Endothelial cell of umbilical vein (primary cell): ENCODE results near the gene TMEM204. TPM values are rescaled to one million over a fixed set of nuclear protein-coding genes. Genes with fewer than 3 reads are reported as not detected.

ENCODE experiments used
- BruUV-seq: library from RNA; stranded (reverse); fragments of 400-500 nt; replicated peaks from 2 replicates; lab custom pipeline; 2021; lab: Mats Ljungman, UMichigan
- CTCF ChIA-PET: fragments of 300-600, 350-600 bp; sonication (Branson Sonifier 250); formaldehyde crosslinking; loops from one replicate; lab custom pipeline; 2021; ENCODE audit warnings: antibody characterized with exemption, inconsistent platforms; lab: Charles Lee
- POLR2A ChIA-PET: fragments of 300-600, 350-600 bp; sonication (Branson Sonifier 250); formaldehyde crosslinking; loops from one replicate; lab custom pipeline; 2021; ENCODE audit warnings: antibody characterized with exemption, inconsistent platforms; lab: Charles Lee
- DNase-seq: peaks from one replicate; pipeline ENCODE4 v3.0.0-alpha.2; 2011; ENCODE audit warnings: low read depth, low spot score
- FAIRE-seq: peaks from 2 replicates; lab custom pipeline; 2011; peaks lifted over from hg19 to GRCh38; lab: Jason Lieb, UNC
- H2AFZ ChIP-seq: 2 replicates; pipeline ENCODE4 v1.6.0; 2012; ENCODE audit warnings: low read depth, low read length, control low read depth, inconsistent platforms
- H3K27ac ChIP-seq: 2 replicates; pipeline ENCODE4 v1.5.1; 2011; ENCODE audit warnings: low read depth, mild to moderate bottlenecking, control low read depth, low read length, moderate library complexity; ENCODE audit not compliant: insufficient read depth
- H3K27me3 ChIP-seq, 2 experiments: 2 replicates each; pipeline versions ENCODE4 v1.6.0 to v1.6.1; 2011; ENCODE audit warnings: low read length in 2 of 2, mixed read lengths in 1 of 2; ENCODE audit not compliant: control insufficient read depth in 2 of 2, insufficient read depth in 2 of 2
- H3K36me3 ChIP-seq, 2 experiments: 2 replicates in 1 of 2; 3 replicates in 1 of 2; pipeline ENCODE4 v1.5.1; 2011; ENCODE audit warnings: low read length in 2 of 2, mild to moderate bottlenecking in 1 of 2, moderate library complexity in 1 of 2; ENCODE audit not compliant: control insufficient read depth in 2 of 2, insufficient read depth in 2 of 2; ENCODE audit errors: extremely low read depth in 1 of 2
- H3K4me1 ChIP-seq: 3 replicates; pipeline ENCODE4 v1.5.1; 2011; ENCODE audit warnings: mild to moderate bottlenecking, low read length; ENCODE audit not compliant: control insufficient read depth, insufficient read depth; ENCODE audit errors: extremely low read depth
- H3K4me2 ChIP-seq: 2 replicates; pipeline ENCODE4 v1.6.1; 2011; ENCODE audit warnings: low read length, control low read depth, mixed read lengths; ENCODE audit not compliant: insufficient read depth
- H3K4me3 ChIP-seq, 3 experiments: fragments of 200-600 bp in 1 of 3; sonication (generic), shearing (Covaris generic) in 1 of 3; replicated peaks in 1 of 3; 2 replicates each; pipeline ENCODE4 v1.5.1; 2011 to 2016; ENCODE audit warnings: control low read depth in 3 of 3, low read length in 3 of 3, mild to moderate bottlenecking in 2 of 3, inconsistent platforms in 1 of 3, low read depth in 1 of 3, moderate library complexity in 1 of 3; ENCODE audit not compliant: insufficient read depth in 1 of 3
- H3K79me2 ChIP-seq: 2 replicates; pipeline ENCODE4 v1.6.0; 2012; ENCODE audit warnings: low read length, inconsistent platforms; ENCODE audit not compliant: control insufficient read depth, insufficient read depth
- H3K9ac ChIP-seq: replicated peaks from 2 replicates; pipeline ENCODE3; 2011; ENCODE audit warnings: low read length, control low read depth; ENCODE audit not compliant: insufficient read depth; ENCODE audit errors: extremely low read depth
- H3K9me1 ChIP-seq: replicated peaks from 3 replicates; pipeline ENCODE4 v1.6.0; 2011; ENCODE audit warnings: mild to moderate bottlenecking, low read length; ENCODE audit not compliant: control insufficient read depth, insufficient read depth; ENCODE audit errors: extremely low read depth
- H3K9me3 ChIP-seq: replicated peaks from 2 replicates; pipeline ENCODE4 v1.5.1; 2012; ENCODE audit warnings: low read length, inconsistent platforms; ENCODE audit not compliant: control insufficient read depth, insufficient read depth
- H4K20me1 ChIP-seq: replicated peaks from 2 replicates; pipeline ENCODE3; 2011; ENCODE audit warnings: mild to moderate bottlenecking, low read length; ENCODE audit not compliant: control insufficient read depth, insufficient read depth; ENCODE audit errors: extremely low read depth
- FOS ChIP-seq: IDR thresholded peaks from 2 replicates; pipeline ENCODE4 v1.6.1; 2011; ENCODE audit warnings: mild to moderate bottlenecking, low read length, moderate library complexity, borderline replicate concordance; ENCODE audit not compliant: insufficient read depth
- GATA2 ChIP-seq: IDR thresholded peaks from 2 replicates; pipeline ENCODE4 v1.7.0; 2011; ENCODE audit warnings: low read depth, mild to moderate bottlenecking, moderate library complexity, mixed read lengths, low read length; ENCODE audit not compliant: insufficient read length, insufficient read depth
- JUN ChIP-seq: IDR thresholded peaks from 2 replicates; pipeline ENCODE4 v1.6.1; 2011; ENCODE audit warnings: borderline replicate concordance, low read depth; ENCODE audit not compliant: insufficient read length, insufficient read depth
- MAX ChIP-seq: IDR thresholded peaks from 2 replicates; pipeline ENCODE4 v1.6.1; 2011; ENCODE audit not compliant: insufficient read depth, insufficient read length
- MYC ChIP-seq: IDR thresholded peaks from one replicate; pipeline ENCODE4 v1.6.1; 2011; ENCODE audit warnings: mild to moderate bottlenecking, low read depth, low read length
- POLR2AphosphoS5 ChIP-seq: IDR thresholded peaks from 2 replicates; pipeline ENCODE4 v1.6.1; 2012; ENCODE audit warnings: low read depth, mild to moderate bottlenecking, control low read depth, low read length, moderate library complexity; ENCODE audit not compliant: insufficient read depth
- dilution Hi-C: fragments of 300-500 bp; cut with MboI; formaldehyde crosslinking; loops from one replicate; pipeline ENCODE4 v1.15.0; 2019; ENCODE audit warnings: low sequenced_read_pairs; ENCODE audit not compliant: extremely low pct_ligation_motif_present
- intact Hi-C: fragments of 100-400 bp; cut with micrococcal nuclease; formaldehyde crosslinking; loops from one replicate; pipeline ENCODE4 v1.10.0; 2022
- polyA plus RNA-seq, 4 experiments: library from polyadenylated mRNA; depleted of rRNA in 3 of 4; stranded (reverse) in 3 of 4; unstranded in 1 of 4; fragments of >200 nt; gene quantifications; 2 replicates each; pipeline versions ENCODE4 v1.2.1 to v1.2.3, GENCODE V29; 2011 to 2012; ENCODE audit warnings: missing spikeins in 1 of 4
- total RNA-seq: library from RNA; stranded (reverse); gene quantifications from 2 replicates; pipeline ENCODE4 v1.2.3, GENCODE V29; 2021
- TF ChIP-seq, protein P1 (sequence below), 2 donors: IDR thresholded peaks; 1 replicate in 1 of 2; 2 replicates in 1 of 2; pipeline ENCODE4 v1.5.1; 2011; ENCODE audit warnings: low read length in 2 of 2, mild to moderate bottlenecking in 2 of 2, moderate library complexity in 2 of 2, control low read depth in 1 of 2, inconsistent platforms in 1 of 2, low read depth in 1 of 2; ENCODE audit not compliant: insufficient read depth in 1 of 2; ENCODE audit errors: extremely low read depth in 1 of 2

The TMEM204 gene
- total and polyA plus RNA-seq, 2 donors (not counting 3 experiments of a cell fraction or from before 2014, with no cell fraction given) = 32.5 to 50.7 TPM

DNA sequence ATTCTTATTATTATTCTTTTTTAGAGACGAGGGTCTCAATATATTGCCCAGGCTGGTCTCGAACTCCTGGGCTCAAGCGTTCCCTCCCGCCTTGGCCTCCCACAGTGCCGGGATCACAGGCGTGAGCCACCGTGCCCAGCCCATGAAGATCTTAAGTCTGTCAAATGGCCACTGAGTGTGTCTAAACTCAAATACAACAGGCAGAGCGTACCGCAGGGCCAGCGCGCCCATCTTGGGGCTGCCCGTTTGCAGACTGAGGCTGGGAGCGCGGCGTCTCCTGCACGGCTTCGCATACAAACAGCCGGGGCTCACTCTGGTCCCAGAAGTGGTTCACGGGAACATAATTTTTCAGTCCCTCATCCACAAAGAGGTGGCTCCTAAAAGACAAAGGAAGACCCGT, 30.3 kb downstream of the TMEM204 start:
- no peaks in the 10 kb centered on the region for H4K20me1 ChIP-seq
- H3K9me3 ChIP-seq = no peaks in the 10 kb centered on the region
- DNase-seq = no peak
- no TSS peak for BruUV-seq
- no peak overlapping the region for H3K27ac ChIP-seq
- H3K4me2 ChIP-seq = no peak overlapping the region
- CTCF ChIA-PET = interaction anchor here (1.1 kb wide), 1 partner anchor 69 kb away, joined by 7 read pairs; no protein-coding TSS in a partner anchor
- no peaks in the 10 kb centered on the region for H3K9me1 ChIP-seq
- dilution Hi-C loops = no loop called here
- H2AFZ ChIP-seq = no peak overlapping the region
- H3K79me2 ChIP-seq = no peaks in the 10 kb centered on the region
- no peak for TF ChIP-seq FOS
- no peak for TF ChIP-seq GATA2
- no peak for TF ChIP-seq JUN
- TF ChIP-seq POLR2AphosphoS5 = no peak
- TF ChIP-seq, protein P1, sequence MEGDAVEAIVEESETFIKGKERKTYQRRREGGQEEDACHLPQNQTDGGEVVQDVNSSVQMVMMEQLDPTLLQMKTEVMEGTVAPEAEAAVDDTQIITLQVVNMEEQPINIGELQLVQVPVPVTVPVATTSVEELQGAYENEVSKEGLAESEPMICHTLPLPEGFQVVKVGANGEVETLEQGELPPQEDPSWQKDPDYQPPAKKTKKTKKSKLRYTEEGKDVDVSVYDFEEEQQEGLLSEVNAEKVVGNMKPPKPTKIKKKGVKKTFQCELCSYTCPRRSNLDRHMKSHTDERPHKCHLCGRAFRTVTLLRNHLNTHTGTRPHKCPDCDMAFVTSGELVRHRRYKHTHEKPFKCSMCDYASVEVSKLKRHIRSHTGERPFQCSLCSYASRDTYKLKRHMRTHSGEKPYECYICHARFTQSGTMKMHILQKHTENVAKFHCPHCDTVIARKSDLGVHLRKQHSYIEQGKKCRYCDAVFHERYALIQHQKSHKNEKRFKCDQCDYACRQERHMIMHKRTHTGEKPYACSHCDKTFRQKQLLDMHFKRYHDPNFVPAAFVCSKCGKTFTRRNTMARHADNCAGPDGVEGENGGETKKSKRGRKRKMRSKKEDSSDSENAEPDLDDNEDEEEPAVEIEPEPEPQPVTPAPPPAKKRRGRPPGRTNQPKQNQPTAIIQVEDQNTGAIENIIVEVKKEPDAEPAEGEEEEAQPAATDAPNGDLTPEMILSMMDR (IDR thresholded peaks at IDR 0.05; ENCODE audit: extremely low read depth in 1 of 2, insufficient read depth in 1 of 2, low read depth in 1 of 2, low read length in 2 of 2) = no peak
- no peak for TF ChIP-seq MAX
- TF ChIP-seq MYC = no peak
- no peak overlapping the region for H3K4me3 ChIP-seq
- POLR2A ChIA-PET = no interaction called here
- H3K9ac ChIP-seq = no peak overlapping the region
- intact Hi-C loops = loop anchor here (1.0 kb wide), 1 partner anchor 69 kb away; no protein-coding TSS in a partner anchor
- H3K4me1 ChIP-seq = no peaks in the 10 kb centered on the region
- no peaks in the 10 kb centered on the region for H3K27me3 ChIP-seq
- peaks cover 0 to 12% of the 10 kb centered on the region in 2 experiments for H3K36me3 ChIP-seq
- no peak for FAIRE-seq
